ENCODE data around the gene SYT12.

SYT12 gene

DNA sequence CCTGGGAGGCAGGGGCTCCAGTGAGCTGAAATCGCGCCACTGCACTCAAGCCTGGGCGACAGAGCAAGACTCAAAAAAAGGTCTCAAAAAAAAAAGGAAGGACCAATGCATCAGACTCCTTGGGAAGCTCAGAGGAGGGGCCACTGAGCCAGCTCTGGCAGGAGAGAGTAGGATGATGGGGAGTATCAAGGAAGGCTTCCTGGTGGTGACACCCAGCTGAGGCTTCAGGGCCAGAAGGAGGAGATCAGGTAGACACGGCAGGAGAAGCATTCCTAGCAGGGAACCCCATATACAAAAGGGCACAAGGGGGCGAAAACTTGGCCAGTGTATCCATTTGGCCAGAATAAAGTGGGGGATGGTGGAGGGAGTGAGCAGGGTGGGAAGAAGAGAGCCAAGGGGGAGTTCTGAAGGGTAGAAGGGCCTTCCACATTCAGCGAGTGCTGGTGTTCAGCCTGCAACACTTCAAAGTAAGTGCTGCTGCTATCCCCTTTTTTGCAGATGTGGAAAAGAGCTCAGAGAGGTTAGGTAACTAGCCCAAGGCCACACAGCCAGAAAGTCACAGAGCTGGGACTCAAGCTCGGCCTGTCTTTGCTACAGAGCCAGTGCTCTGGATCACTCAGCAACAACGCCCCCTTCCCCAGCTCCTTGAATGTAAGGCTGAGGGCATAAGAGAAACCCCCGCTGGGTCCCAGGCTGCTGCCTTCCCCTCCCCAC is 28.4 kb downstream of the SYT12 start:
- Histone ChIP-seq H4K20me1 (ENCODE audit: insufficient read depth, low read length) (peaks cover 3% of the 10 kb centered on the region; the same call in 1 of the 2 replicates), H3K79me2 (ENCODE audit: insufficient read depth, low read length) (no peaks in the 10 kb centered on the region), H3K9me3 (ENCODE audit: insufficient read depth, low read length, severe bottlenecking) (no peaks in the 10 kb centered on the region), H3K4me2 (ENCODE audit: insufficient read depth, low read length) (no peak overlapping the region), H3K27me3 (ENCODE audit: insufficient read depth, low read length, poor library complexity) (no peaks in the 10 kb centered on the region), H3K27ac (ENCODE audit: low read length) (no peak overlapping the region), H3K9ac (ENCODE audit: low read depth, low read length) (no peak overlapping the region), H2AFZ (ENCODE audit: low read depth, low read length) (no peak overlapping the region), H3K4me1 (ENCODE audit: insufficient read depth, low read length) (no peaks in the 10 kb centered on the region), H3K4me3 (ENCODE audit: low read depth in 1 of 2, low read length in 2 of 2) (no peak overlapping the region), H3K36me3 (ENCODE audit: insufficient read depth, low read length) (no peaks in the 10 kb centered on the region)
- DNase-seq = no peak
- TF ChIP-seq, protein P1, sequence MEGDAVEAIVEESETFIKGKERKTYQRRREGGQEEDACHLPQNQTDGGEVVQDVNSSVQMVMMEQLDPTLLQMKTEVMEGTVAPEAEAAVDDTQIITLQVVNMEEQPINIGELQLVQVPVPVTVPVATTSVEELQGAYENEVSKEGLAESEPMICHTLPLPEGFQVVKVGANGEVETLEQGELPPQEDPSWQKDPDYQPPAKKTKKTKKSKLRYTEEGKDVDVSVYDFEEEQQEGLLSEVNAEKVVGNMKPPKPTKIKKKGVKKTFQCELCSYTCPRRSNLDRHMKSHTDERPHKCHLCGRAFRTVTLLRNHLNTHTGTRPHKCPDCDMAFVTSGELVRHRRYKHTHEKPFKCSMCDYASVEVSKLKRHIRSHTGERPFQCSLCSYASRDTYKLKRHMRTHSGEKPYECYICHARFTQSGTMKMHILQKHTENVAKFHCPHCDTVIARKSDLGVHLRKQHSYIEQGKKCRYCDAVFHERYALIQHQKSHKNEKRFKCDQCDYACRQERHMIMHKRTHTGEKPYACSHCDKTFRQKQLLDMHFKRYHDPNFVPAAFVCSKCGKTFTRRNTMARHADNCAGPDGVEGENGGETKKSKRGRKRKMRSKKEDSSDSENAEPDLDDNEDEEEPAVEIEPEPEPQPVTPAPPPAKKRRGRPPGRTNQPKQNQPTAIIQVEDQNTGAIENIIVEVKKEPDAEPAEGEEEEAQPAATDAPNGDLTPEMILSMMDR (IDR thresholded peaks at IDR 0.05; ENCODE audit: borderline replicate concordance, extremely low read depth, low read length, poor library complexity, severe bottlenecking) = no peak
- no peak for TF ChIP-seq EZH2 (IDR thresholded peaks at IDR 0.05; ENCODE audit: borderline replicate concordance, low read depth, low read length, severe bottlenecking)
- no peak for ATAC-seq (ENCODE audit: insufficient read depth, low read depth)

DNA sequence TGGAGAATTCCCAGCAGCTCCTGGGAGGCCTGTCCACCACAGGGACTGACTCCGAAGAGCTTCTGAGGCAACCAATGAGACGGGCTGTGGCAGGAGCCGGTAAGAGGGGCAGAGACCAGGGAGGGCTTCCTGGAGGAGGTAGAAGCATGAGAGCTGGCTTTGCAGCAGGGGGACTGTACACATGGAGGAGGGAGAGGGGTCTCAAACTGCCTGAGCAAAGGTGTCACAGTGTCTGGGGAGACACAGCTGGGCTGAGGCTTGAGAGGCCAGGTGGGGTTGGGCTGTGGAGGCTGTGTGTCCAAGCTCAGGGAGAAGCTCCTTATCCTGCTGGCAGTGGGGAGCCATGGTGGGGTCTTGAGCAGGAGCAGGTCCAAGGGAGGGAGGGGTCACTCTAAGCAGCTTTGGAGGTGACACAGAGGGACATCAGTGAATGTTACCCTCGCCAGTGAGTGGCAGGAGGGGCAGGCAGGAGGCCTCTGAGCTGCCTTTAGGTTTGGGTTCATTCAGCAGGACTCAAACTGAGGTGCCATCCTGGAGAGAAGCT is 29.1 kb downstream of the SYT12 start:
- no peak overlapping the region for H3K4me2 ChIP-seq (ENCODE audit: insufficient read depth, low read length)
- TF ChIP-seq, protein P1 (IDR thresholded peaks at IDR 0.05; ENCODE audit: borderline replicate concordance, extremely low read depth, low read length, poor library complexity, severe bottlenecking) = no peak
- TF ChIP-seq EZH2 (IDR thresholded peaks at IDR 0.05; ENCODE audit: borderline replicate concordance, low read depth, low read length, severe bottlenecking) = no peak
- ATAC-seq (ENCODE audit: insufficient read depth, low read depth) (no peak), DNase-seq (no peak)
- no peak overlapping the region for H2AFZ ChIP-seq (ENCODE audit: low read depth, low read length)
- H4K20me1 ChIP-seq (ENCODE audit: insufficient read depth, low read length) = no peaks in the 10 kb centered on the region
- no peaks in the 10 kb centered on the region for H3K9me3 ChIP-seq (ENCODE audit: insufficient read depth, low read length, severe bottlenecking)
- H3K4me1 ChIP-seq (ENCODE audit: insufficient read depth, low read length) = no peaks in the 10 kb centered on the region
- no peak overlapping the region for H3K9ac ChIP-seq (ENCODE audit: low read depth, low read length)
- no peaks in the 10 kb centered on the region for H3K36me3 ChIP-seq (ENCODE audit: insufficient read depth, low read length)
- H3K79me2 ChIP-seq (ENCODE audit: insufficient read depth, low read length) = no peaks in the 10 kb centered on the region
- no peak overlapping the region for H3K27ac ChIP-seq (ENCODE audit: low read length)
- no peak overlapping the region for H3K4me3 ChIP-seq (ENCODE audit: low read depth in 1 of 2, low read length in 2 of 2)
- H3K27me3 ChIP-seq (ENCODE audit: insufficient read depth, low read length, poor library complexity) = no peaks in the 10 kb centered on the region

DNA sequence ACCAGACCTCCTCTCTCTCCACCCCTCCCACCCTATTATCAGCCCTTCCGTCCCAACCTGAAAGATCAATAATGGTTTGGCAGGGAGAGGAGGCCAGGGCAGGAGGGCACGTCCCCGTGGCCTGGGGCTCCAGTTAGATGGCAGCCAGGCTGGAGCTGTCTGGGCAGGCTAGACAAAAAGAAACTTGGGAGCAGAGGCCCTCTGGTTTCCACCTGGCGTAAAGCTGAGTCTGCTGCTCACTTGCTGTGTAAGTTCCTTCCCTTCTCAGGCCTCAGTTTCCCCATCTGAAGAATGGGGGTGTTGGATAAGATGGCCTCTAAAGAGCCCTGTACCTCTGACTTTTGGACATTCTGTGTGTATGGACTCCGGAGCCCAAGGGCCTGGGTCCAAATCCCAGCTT is 30.0 kb downstream of the SYT12 start:
- ATAC-seq (ENCODE audit: insufficient read depth, low read depth) = no peak
- Histone ChIP-seq H4K20me1 (ENCODE audit: insufficient read depth, low read length) (no peaks in the 10 kb centered on the region), H3K9ac (ENCODE audit: low read depth, low read length) (no peak overlapping the region), H3K36me3 (ENCODE audit: insufficient read depth, low read length) (no peaks in the 10 kb centered on the region), H3K4me1 (ENCODE audit: insufficient read depth, low read length) (no peaks in the 10 kb centered on the region), H2AFZ (ENCODE audit: low read depth, low read length) (no peak overlapping the region), H3K4me3 (ENCODE audit: low read depth in 1 of 2, low read length in 2 of 2) (no peak overlapping the region), H3K27me3 (ENCODE audit: insufficient read depth, low read length, poor library complexity) (no peaks in the 10 kb centered on the region), H3K79me2 (ENCODE audit: insufficient read depth, low read length) (no peaks in the 10 kb centered on the region), H3K4me2 (ENCODE audit: insufficient read depth, low read length) (no peak overlapping the region), H3K9me3 (ENCODE audit: insufficient read depth, low read length, severe bottlenecking) (no peaks in the 10 kb centered on the region), H3K27ac (ENCODE audit: low read length) (no peak overlapping the region)
- TF ChIP-seq EZH2 (IDR thresholded peaks at IDR 0.05; ENCODE audit: borderline replicate concordance, low read depth, low read length, severe bottlenecking) = no peak
- TF ChIP-seq, protein P1 (IDR thresholded peaks at IDR 0.05; ENCODE audit: borderline replicate concordance, extremely low read depth, low read length, poor library complexity, severe bottlenecking) = no peak
- DNase-seq = no peak
